Measurements from ENCODE around the gene CFAP210.
"Not testable (repeated sequence)": the region's sequence is repeated elsewhere in the genome, so short reads cannot be mapped to it uniquely, and the experiment has no call there.

The CFAP210 gene

DNA sequence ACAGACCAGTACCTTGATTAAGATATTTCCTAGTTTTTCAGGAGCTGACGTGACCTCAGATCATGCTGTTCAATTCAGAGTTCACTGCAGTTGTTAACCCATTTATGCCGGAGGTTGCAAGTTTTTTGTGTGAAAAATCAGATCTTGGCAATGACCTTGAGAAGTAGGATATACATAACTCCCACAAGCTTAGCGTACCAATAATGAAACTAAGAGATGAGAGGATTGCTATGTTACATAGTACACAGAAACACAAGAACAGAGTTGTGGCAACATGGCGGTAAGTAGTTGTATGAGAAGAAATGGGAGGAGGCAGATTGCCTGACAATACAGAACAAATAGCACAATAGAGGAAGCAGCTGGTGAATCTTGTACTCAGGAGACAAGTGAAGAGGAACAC, 71.0 kb downstream of the CFAP210 start:
- DNase-seq (ENCODE audit: low read depth, low spot score), result no peak

- DNase-seq (ENCODE audit: low read depth, low spot score), result no peak
Measured at GRCh38 chr2:169620509-169620908, 73.7 kb downstream of the CFAP210 start.

GRCh38 chr2:169619946-169620345, 74.3 kb downstream of the CFAP210 start:
- DNase-seq (ENCODE audit: low read depth, low spot score), result no peak

GRCh38 chr2:169615982-169616381, 78.2 kb downstream of the CFAP210 start:
- DNase-seq (ENCODE audit: low read depth, low spot score), result not testable (repeated sequence)

GRCh38 chr2:169613876-169614275, 80.3 kb downstream of the CFAP210 start:
- DNase-seq (ENCODE audit: low read depth, low spot score), result no peak

- no peak for DNase-seq (ENCODE audit: low read depth, low spot score)
Measured at GRCh38 chr2:169609264-169609663, 84.9 kb downstream of the CFAP210 start.

- no peak for DNase-seq (ENCODE audit: low read depth, low spot score)
Measured at GRCh38 chr2:169599568-169599967, 94.6 kb downstream of the CFAP210 start.

- no peak for DNase-seq (ENCODE audit: low read depth, low spot score)
Measured at GRCh38 chr2:169598982-169599381, 95.2 kb downstream of the CFAP210 start.

DNA sequence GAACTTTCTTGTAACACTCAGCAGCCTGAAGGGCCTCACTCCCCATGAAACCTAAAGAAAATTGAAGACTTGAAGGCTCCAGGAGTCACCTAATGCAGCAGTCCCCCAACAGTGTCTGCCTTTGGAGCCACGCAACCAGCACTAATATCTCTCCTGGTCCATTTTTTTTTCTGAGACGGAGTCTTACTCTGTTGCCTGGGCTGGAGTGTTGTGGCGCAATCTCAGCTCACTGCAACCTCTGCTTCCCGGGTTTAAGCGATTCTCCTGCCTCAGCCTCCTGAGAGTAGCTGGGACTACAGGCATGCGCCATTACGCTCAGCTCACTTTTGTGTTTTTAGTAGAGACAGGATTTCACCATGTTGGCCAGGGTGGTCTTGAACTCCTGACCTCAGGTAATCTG, 97.7 kb downstream of the CFAP210 start:
- not testable (repeated sequence) for DNase-seq (ENCODE audit: low read depth, low spot score)

All from brain pericyte (primary cell).